Glomerular visceral epithelial cell (primary cell): ENCODE results near the gene KBTBD3.
A peak's percentile ranks its signal among the peaks of the same experiment; 100 is the strongest.
"Not testable (repeated sequence)": the region's sequence is repeated elsewhere in the genome, so short reads cannot be mapped to it uniquely, and the experiment has no call there.

ENCODE experiments used
- DNase-seq: peaks from one replicate; pipeline ENCODE4 v3.0.0-alpha.2; 2016; ENCODE audit errors: extremely low spot score

The KBTBD3 gene

GRCh38 chr11:106061249-106061784 lies 15.8 kb downstream of the KBTBD3 start:
- no peak for DNase-seq

- no peak for DNase-seq
Observed at GRCh38 chr11:106059617-106060016, 17.5 kb downstream of the KBTBD3 start.

- DNase-seq: not testable (repeated sequence)
Observed at GRCh38 chr11:106058377-106058776, 18.8 kb downstream of the KBTBD3 start.

DNA sequence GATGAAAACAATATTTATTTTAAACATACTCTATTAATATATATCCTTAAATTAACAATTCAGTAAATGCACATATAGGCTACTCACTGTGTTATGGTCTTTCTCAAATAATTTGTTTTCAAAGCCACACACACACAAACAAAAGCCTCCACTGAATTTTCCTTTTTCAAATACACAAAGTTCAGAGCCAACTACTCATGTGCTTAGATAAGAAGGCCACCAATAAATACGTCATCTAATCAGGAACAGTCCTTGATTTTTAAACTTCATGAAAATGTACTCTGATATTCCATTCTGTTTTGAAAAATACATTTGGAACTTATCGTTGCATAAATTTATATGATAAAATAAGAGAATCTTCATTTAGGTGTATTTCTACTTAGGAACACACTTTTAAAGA lies 26.0 kb downstream of the KBTBD3 start:
- DNase-seq: no peak

DNA sequence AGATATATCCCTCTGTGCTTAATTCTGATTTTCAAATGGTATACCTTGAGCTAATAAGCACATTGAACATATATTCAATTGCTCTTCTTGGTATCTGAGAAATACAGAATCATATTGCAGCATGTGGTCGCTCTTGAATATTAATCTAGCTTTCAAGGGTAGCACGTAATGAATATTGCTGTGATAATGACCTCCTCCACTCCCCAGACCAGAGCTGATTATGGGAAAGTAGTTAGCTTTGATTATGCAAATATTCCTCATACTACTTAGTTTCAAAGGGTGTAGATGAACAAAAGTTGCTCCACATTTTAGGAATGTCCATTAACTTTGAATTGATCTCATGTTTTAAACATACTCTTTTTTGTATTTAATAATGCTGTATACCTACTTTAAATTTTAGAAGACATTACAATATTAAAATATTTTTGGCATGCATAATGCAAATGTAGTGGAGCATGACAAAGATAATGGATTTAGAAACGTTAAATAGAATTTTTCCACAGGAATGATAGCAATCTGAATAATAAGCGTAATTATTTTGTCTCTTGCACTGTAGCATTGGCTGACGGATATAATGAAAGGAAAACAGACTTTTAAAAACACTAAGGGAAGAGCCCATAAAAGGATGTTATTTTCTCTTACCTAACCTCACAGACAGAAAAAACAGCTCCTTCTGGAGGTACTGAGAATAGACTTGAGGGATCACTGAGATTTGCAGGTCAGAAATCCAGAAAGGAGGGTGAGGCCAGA lies 27.2 kb downstream of the KBTBD3 start:
- DNase-seq: no peak

DNA sequence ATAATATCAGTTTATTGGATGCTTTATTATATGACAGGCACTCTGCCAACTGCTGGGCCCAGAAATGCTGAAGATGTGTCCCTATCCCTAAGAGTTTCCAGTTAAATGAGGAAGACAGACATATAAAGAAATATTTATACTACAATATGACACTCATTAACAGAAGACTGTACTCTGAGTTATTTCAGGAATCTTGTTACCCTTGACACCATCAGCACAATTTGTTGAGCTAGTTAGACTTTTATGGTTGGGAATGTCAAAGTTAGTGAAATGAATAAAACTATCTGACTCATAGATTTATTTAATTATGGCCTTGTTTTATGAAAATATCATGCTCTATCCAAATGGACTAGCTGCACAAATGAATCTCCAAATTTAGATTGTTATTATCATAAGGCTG lies 29.5 kb downstream of the KBTBD3 start:
- peak; percentile 1 for DNase-seq

GRCh38 chr11:106043540-106043939 lies 33.6 kb downstream of the KBTBD3 start:
- DNase-seq: no peak

DNA sequence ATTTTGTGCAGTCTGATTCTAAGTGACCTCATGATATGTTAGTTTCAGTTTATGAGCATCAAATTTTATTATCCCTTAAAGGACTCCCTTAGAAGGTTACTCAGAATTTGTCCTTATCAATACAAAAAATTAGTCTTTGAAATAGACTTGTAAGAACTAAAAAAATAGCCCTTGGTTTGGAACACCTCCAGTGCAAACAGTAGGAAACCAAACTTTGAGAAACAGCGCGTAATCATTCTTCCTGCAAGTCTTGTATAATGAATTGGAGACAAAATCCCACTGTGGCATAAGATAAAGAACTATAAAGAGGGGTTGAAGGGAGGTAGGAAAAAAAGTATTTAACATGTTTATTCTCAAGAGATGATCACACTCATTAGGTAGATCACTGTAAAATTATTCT lies 44.3 kb downstream of the KBTBD3 start:
- no peak for DNase-seq

- no peak for DNase-seq
Observed at GRCh38 chr11:106031936-106032335, 45.2 kb downstream of the KBTBD3 start.

GRCh38 chr11:106031202-106031810 lies 45.8 kb downstream of the KBTBD3 start:
- no peak for DNase-seq

GRCh38 chr11:106030609-106031008 lies 46.5 kb downstream of the KBTBD3 start:
- DNase-seq: no peak

GRCh38 chr11:106022795-106023275 lies 54.3 kb downstream of the KBTBD3 start:
- no peak for DNase-seq

- DNase-seq: peak; percentile 98
Observed at GRCh38 chr11:106021967-106022794, 55.0 kb downstream of the KBTBD3 start, which contains the start of gene MSANTD4. Gene MSANTD4 (minus strand): TSS chr11:106022240. CDS start chr11:106010917, 11,323 bp downstream.

- DNase-seq: peak; percentile 4
Observed at GRCh38 chr11:106021181-106021966, 55.8 kb downstream of the KBTBD3 start.

GRCh38 chr11:106017093-106017492 lies 60.1 kb downstream of the KBTBD3 start:
- DNase-seq: no peak

- DNase-seq: no peak
Observed at GRCh38 chr11:106015066-106015465, 62.1 kb downstream of the KBTBD3 start.

DNA sequence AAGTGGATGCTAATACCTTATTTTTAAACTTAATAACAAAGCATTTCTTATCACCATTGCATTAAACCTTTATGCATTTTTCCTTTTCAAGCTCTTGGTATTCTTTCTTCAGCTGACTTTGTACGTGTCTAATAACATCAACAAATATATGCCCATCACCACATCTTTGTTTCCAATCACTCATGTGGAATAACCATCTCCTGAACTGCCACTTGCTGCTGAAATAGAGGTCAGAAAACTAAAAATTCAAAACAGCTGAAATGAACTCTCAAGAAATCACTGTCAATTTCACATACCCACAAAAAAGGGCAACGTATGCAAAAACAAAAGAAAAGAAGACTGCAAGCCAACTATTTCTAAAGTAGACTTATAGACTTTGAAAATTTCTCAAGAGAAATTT lies 62.5 kb downstream of the KBTBD3 start:
- no peak for DNase-seq

- DNase-seq: no peak
Observed at GRCh38 chr11:106014035-106014434, 63.1 kb downstream of the KBTBD3 start.

- peak; percentile 61 for DNase-seq
Observed at GRCh38 chr11:106012744-106013143, 64.4 kb downstream of the KBTBD3 start.

GRCh38 chr11:106011481-106011880 lies 65.7 kb downstream of the KBTBD3 start:
- no peak for DNase-seq

GRCh38 chr11:106003094-106003493 lies 74.1 kb downstream of the KBTBD3 start:
- DNase-seq: not testable (repeated sequence)
